Spinal cord (tissue), 10 donors: ENCODE measurements around the gene CUEDC1. TPM values are rescaled to one million over a fixed set of nuclear protein-coding genes. Genes with fewer than 3 reads are reported as not detected.
A peak's percentile ranks its signal among the peaks of the same experiment; 100 is the strongest.

Source experiments
- DNase-seq, 6 donors: peaks; one replicate each; pipeline versions ENCODE4 v3.0.0 to v3.0.0-alpha.2; 2013 to 2015; ENCODE audit warnings: low spot score in 6 of 6, low read depth in 4 of 6
- H3K27ac ChIP-seq: one replicate; pipeline ENCODE4 v1.5.1; 2013; ENCODE audit warnings: low read depth, low read length, control low read depth
- H3K27me3 ChIP-seq: one replicate; pipeline ENCODE4 v1.6.1; 2013; ENCODE audit warnings: low read length; ENCODE audit not compliant: control insufficient read depth, insufficient read depth
- H3K36me3 ChIP-seq: one replicate; pipeline ENCODE4 v1.6.1; 2013; ENCODE audit warnings: low read length; ENCODE audit not compliant: control insufficient read depth, insufficient read depth
- H3K4me1 ChIP-seq: one replicate; pipeline ENCODE4 v1.6.1; 2013; ENCODE audit warnings: low read length; ENCODE audit not compliant: control insufficient read depth, insufficient read depth
- H3K4me3 ChIP-seq: one replicate; pipeline ENCODE4 v1.5.1; 2013; ENCODE audit warnings: low read depth, low read length, control low read depth
- H3K9me3 ChIP-seq: one replicate; pipeline ENCODE4 v1.6.1; 2013; ENCODE audit warnings: low read length; ENCODE audit not compliant: control insufficient read depth, insufficient read depth
- WGBS: methylation state at CpG from one replicate; pipeline ENCODE4 v1.1.5; 2013; ENCODE audit warnings: missing lambda C conversion rate; ENCODE audit not compliant: insufficient coverage; 5-methylcytosine and 5-hydroxymethylcytosine counted together
- polyA plus RNA-seq, 2 donors: library from polyadenylated mRNA; unstranded; fragments of 120-200 nt; gene quantifications; one replicate each; pipeline ENCODE4 v1.2.1, GENCODE V29; 2013; ENCODE audit not compliant: insufficient read length in 2 of 2
- small RNA-seq: library from RNA; depleted of rRNA; stranded (forward); fragments of <200 nt; gene quantifications from one replicate; pipeline ENCODE3, GENCODE V24; 2014; ENCODE audit warnings: low replicate concordance
- total RNA-seq, 2 donors: library from RNA; depleted of rRNA in 1 of 2; stranded (reverse); fragments of 120-200 nt in 1 of 2; fragments of >200 nt in 1 of 2; gene quantifications; one replicate each; pipeline versions ENCODE4 v1.2.3 to v1.2.4, GENCODE V29; 2013 to 2014
- donor health status: healthy.

Gene CUEDC1
- total and polyA plus RNA-seq, 4 donors = 14.0 to 111 (median 63.8) TPM

DNA sequence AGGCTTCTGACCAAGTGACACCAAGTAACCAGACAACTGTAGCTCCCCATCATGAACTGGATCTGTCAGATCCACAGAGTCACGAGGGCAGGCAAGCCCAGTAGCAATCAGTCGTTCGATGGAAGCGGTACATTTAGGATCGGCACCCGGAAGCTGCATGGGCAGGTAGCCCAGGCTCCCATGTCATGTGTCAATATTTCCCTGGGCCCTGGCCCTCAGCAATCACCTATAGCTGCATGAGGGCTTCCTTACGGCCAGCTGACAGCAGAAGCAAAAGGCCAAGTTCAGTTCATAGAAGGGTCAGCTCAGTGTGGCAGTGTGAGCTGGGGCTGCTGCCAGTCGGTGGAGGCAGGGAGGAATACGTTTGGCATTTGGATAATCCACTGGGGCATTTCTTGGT is 137.1 kb downstream of the CUEDC1 start:
- no peaks in the 10 kb centered on the region for H3K27me3 ChIP-seq
- no peak overlapping the region for H3K4me3 ChIP-seq
- H3K36me3 ChIP-seq = no peaks in the 10 kb centered on the region
- no peaks in the 10 kb centered on the region for H3K9me3 ChIP-seq
- DNase-seq = no peak
- 83% methylated on average over 9 of the region's 9 CpGs for WGBS
- no peaks in the 10 kb centered on the region for H3K4me1 ChIP-seq
- no peak overlapping the region for H3K27ac ChIP-seq

DNA sequence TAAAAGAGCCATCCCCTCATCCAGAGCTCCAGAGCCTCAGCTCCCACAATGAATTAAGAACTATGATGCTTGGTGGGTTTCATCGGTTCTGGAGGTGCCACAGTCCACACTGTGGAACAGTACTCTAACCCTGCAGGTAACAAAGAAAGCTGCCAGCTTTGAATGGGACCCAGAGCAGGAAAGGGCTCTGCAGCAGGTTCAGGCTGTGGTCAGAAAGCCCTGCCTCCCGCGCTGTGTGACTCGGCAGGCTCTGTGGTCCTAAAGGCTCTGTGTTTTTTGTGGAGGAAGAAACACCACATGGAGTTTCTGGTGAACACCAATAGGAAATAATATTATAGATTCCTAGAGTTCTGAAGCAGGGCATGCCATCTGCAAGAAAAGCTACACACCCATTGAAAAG is 137.9 kb downstream of the CUEDC1 start:
- WGBS = 90% methylated on average over 4 of the region's 4 CpGs
- H3K36me3 ChIP-seq = no peaks in the 10 kb centered on the region
- no peak overlapping the region for H3K27ac ChIP-seq
- no peak for DNase-seq
- no peaks in the 10 kb centered on the region for H3K9me3 ChIP-seq
- no peaks in the 10 kb centered on the region for H3K27me3 ChIP-seq
- no peaks in the 10 kb centered on the region for H3K4me1 ChIP-seq
- no peak overlapping the region for H3K4me3 ChIP-seq

DNA sequence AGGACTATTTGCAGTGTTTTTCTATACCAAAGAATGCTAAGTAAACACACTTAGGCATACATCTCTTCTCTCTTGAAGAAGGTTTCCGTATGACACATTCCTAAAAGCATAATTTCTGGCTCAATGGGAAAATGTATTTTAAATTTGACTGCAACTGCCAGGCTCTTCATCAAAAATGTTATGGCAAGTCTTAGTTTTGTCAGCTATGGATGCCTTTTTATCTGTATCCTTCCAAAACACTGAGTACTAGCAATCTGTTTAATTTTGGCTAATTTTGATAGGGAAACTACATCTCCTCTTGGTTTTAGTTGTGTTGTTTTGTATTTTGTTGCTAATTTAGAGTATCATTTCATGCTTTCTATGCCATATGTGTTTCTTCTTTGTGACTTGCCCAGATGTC is 140.8 kb downstream of the CUEDC1 start:
- no CpG with 5 or more reads among the region's 1 CpG for WGBS
- H3K4me3 ChIP-seq = no peak overlapping the region
- H3K27me3 ChIP-seq = no peaks in the 10 kb centered on the region
- no peaks in the 10 kb centered on the region for H3K9me3 ChIP-seq
- H3K36me3 ChIP-seq = no peaks in the 10 kb centered on the region
- no peak overlapping the region for H3K27ac ChIP-seq
- H3K4me1 ChIP-seq = peaks cover 17% of the 10 kb centered on the region
- DNase-seq = peak in 1 of 6 donors; percentile 75

DNA sequence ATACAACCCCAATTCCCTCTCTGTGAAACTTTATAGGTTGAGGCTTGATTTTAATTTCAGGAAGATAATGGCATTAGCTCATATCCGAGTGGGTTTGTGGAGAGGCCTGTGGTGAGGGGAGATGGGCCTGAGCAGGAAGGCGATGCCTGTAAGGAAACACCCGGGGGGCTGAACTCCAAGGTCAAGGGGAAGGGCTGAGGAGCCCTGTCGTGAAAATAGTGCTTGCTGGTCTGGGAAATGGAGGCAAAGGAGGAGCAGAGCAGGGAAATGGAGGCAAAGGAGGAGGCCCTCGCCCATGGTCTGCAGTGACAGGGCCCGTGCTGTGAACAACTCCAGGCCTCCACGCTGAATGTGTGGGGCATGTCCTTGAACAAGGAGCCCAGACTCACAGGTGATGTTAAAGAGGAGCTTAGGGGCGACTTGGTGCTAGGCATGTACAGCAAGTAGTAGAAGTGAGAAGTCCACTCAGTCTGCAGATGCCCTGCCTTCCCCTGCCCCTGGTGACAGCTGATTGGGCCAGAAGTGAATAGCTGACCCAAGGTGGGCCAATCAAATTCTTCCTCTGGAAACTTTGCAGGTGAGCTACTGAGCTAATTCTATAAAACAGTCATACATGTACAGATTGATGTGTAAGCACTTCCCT is 143.5 kb downstream of the CUEDC1 start:
- DNase-seq = peak in 2 of 6 donors; percentile 19 to 36
- no peak overlapping the region for H3K27ac ChIP-seq
- H3K27me3 ChIP-seq = no peaks in the 10 kb centered on the region
- H3K4me1 ChIP-seq = peaks cover 17% of the 10 kb centered on the region
- H3K9me3 ChIP-seq = no peaks in the 10 kb centered on the region
- WGBS = 60% methylated on average over 8 of the region's 8 CpGs
- H3K36me3 ChIP-seq = no peaks in the 10 kb centered on the region
- H3K4me3 ChIP-seq = no peak overlapping the region

Small RNA genes lying within 50 kb of the gene (small RNA-seq; reads per million reads assigned to genes)
- gene AC015813.4 = not detected

Other genes starting within 250 kb of the CUEDC1 start
- gene CCDC182, start 210.1 kb downstream of the CUEDC1 start, total RNA-seq = not detected
- not detected for gene CCDC182, start 210.1 kb downstream of the CUEDC1 start, polyA plus RNA-seq
- 10 to 100 TPM; 17.0 to 46.1 TPM for gene MRPS23, start 105.4 kb downstream of the CUEDC1 start, total RNA-seq
- 10 to 100 TPM; 49.4 to 59.2 TPM for gene MRPS23, start 105.4 kb downstream of the CUEDC1 start, polyA plus RNA-seq
- 10 to 100 TPM; 56.1 to 70.1 TPM for gene VEZF1, start 32.8 kb upstream of the CUEDC1 start, total RNA-seq
- 10 to 100 TPM; 71.2 to 96.1 TPM for gene VEZF1, start 32.8 kb upstream of the CUEDC1 start, polyA plus RNA-seq
- 100 to 1,000 TPM; 226 to 234 TPM for gene SRSF1, start 51.8 kb upstream of the CUEDC1 start, total RNA-seq
- 100 to 1,000 TPM; 200 to 210 TPM for gene SRSF1, start 51.8 kb upstream of the CUEDC1 start, polyA plus RNA-seq
- gene DYNLL2, start 128.0 kb upstream of the CUEDC1 start, total RNA-seq = 10 to 100 TPM; 33.1 to 64.2 TPM
- gene DYNLL2, start 128.0 kb upstream of the CUEDC1 start, polyA plus RNA-seq = 100 to 1,000 TPM; 136 to 152 TPM
- gene OR4D1, start 193.0 kb upstream of the CUEDC1 start, total RNA-seq = under 1 TPM; 0.06 to 0.20 TPM
- under 1 TPM; 0.17 to 0.18 TPM for gene OR4D1, start 193.0 kb upstream of the CUEDC1 start, polyA plus RNA-seq
- not detected for gene OR4D2, start 211.6 kb upstream of the CUEDC1 start, total RNA-seq
- gene OR4D2, start 211.6 kb upstream of the CUEDC1 start, polyA plus RNA-seq = not detected
- gene EPX, start 237.3 kb upstream of the CUEDC1 start, total RNA-seq = 1 to 10 TPM in 1 of 2 donors, under 1 TPM in 1; 0.11 to 1.2 TPM
- gene EPX, start 237.3 kb upstream of the CUEDC1 start, polyA plus RNA-seq = under 1 TPM; 0.52 to 0.75 TPM